ENCODE data around the gene SPTAN1.

GRCh38 chr9:128579194-128579593 lies 26.8 kb downstream of the SPTAN1 start:
- TF ChIP-seq POLR2A (IDR thresholded peaks at IDR 0.05; ENCODE audit: low read depth): no peak
- no peak for TF ChIP-seq POLR2AphosphoS5 (IDR thresholded peaks at IDR 0.05)

Measured in esophagus muscularis mucosa (tissue), 2 donors.